Neuronal stem cell (in vitro differentiated cells): ENCODE results near the gene SDF2L1.

Source experiments
- DNase-seq: peaks from one replicate; pipeline ENCODE4 v3.0.0-alpha.2; 2013; ENCODE audit warnings: low spot score
- H2AFZ ChIP-seq: one replicate; pipeline ENCODE4 v1.6.1; 2013; ENCODE audit warnings: mild to moderate bottlenecking, low read length, inconsistent platforms
- H2AK5ac ChIP-seq: 2 replicates; pipeline ENCODE4 v1.6.1; 2013; ENCODE audit warnings: low read depth, mild to moderate bottlenecking, inconsistent platforms, low read length, moderate library complexity, mixed read lengths
- H2BK120ac ChIP-seq: 2 replicates; pipeline ENCODE4 v1.6.1; 2013; ENCODE audit warnings: low read depth, mild to moderate bottlenecking, inconsistent platforms, low read length, moderate library complexity, mixed read lengths
- H2BK12ac ChIP-seq: one replicate; pipeline ENCODE4 v1.6.1; 2013; ENCODE audit warnings: low read length, inconsistent platforms
- H2BK15ac ChIP-seq: 2 replicates; pipeline ENCODE4 v1.6.1; 2013; ENCODE audit warnings: mild to moderate bottlenecking, low read length, inconsistent platforms, mixed read lengths
- H2BK5ac ChIP-seq: one replicate; pipeline ENCODE4 v1.6.1; 2013; ENCODE audit warnings: inconsistent platforms, mild to moderate bottlenecking, low read length, moderate library complexity
- H3K14ac ChIP-seq: one replicate; pipeline ENCODE4 v1.6.1; 2013; ENCODE audit warnings: low read length, inconsistent platforms
- H3K18ac ChIP-seq: 2 replicates; pipeline ENCODE4 v1.6.1; 2013; ENCODE audit warnings: low read length, inconsistent platforms
- H3K23ac ChIP-seq: 2 replicates; pipeline ENCODE4 v1.6.1; 2013; ENCODE audit warnings: low read depth, mild to moderate bottlenecking, mixed read lengths, low read length, inconsistent platforms; ENCODE audit not compliant: poor library complexity
- H3K27ac ChIP-seq: replicated peaks from 3 replicates; pipeline ENCODE4 v1.5.1; 2013; ENCODE audit warnings: low read length, inconsistent platforms
- H3K27me3 ChIP-seq, 3 experiments: 2 replicates each; pipeline ENCODE4 v1.6.1; 2013; ENCODE audit warnings: low read length in 3 of 3, mild to moderate bottlenecking in 2 of 3, inconsistent platforms in 1 of 3, low read depth in 1 of 3, mixed read lengths in 1 of 3, moderate library complexity in 1 of 3; ENCODE audit not compliant: control insufficient read depth in 3 of 3, insufficient read depth in 3 of 3
- H3K36me3 ChIP-seq, 2 donors: replicated peaks in 1 of 2; 2 replicates each; pipeline ENCODE4 v1.6.1; 2013; ENCODE audit warnings: low read length in 2 of 2; ENCODE audit not compliant: control insufficient read depth in 2 of 2, insufficient read depth in 2 of 2
- H3K4ac ChIP-seq: 2 replicates; pipeline ENCODE4 v1.6.1; 2013; ENCODE audit warnings: inconsistent platforms, mild to moderate bottlenecking, low read length, moderate library complexity
- H3K4me1 ChIP-seq, 2 donors: 1 replicate in 1 of 2; 2 replicates in 1 of 2; pipeline ENCODE4 v1.6.1; 2013; ENCODE audit warnings: low read length in 2 of 2, low read depth in 1 of 2; ENCODE audit not compliant: control insufficient read depth in 2 of 2, insufficient read depth in 1 of 2
- H3K4me2 ChIP-seq: one replicate; pipeline ENCODE4 v1.6.1; 2013; ENCODE audit warnings: mild to moderate bottlenecking, low read length, inconsistent platforms; ENCODE audit not compliant: insufficient read depth, poor library complexity, severe bottlenecking
- H3K4me3 ChIP-seq, 2 donors: 2 replicates each; pipeline ENCODE4 v1.5.1; 2013; ENCODE audit warnings: low read length in 2 of 2, mild to moderate bottlenecking in 2 of 2, inconsistent platforms in 1 of 2, moderate library complexity in 1 of 2
- H3K79me1 ChIP-seq: one replicate; pipeline ENCODE4 v1.6.1; 2013; ENCODE audit warnings: low read depth, mild to moderate bottlenecking, inconsistent platforms, low read length, moderate library complexity
- H3K9ac ChIP-seq: one replicate; pipeline ENCODE4 v1.6.1; 2013; ENCODE audit warnings: mild to moderate bottlenecking, low read depth, low read length, inconsistent platforms; ENCODE audit not compliant: poor library complexity
- H3K9me3 ChIP-seq, 2 donors: replicated peaks in 1 of 2; 2 replicates each; pipeline versions ENCODE3 to v1.6.1; 2013; ENCODE audit warnings: low read length in 2 of 2, mild to moderate bottlenecking in 2 of 2, inconsistent platforms in 1 of 2, low read depth in 1 of 2, mixed read lengths in 1 of 2, moderate library complexity in 1 of 2; ENCODE audit not compliant: control insufficient read depth in 2 of 2, insufficient read depth in 1 of 2
- H4K8ac ChIP-seq: one replicate; pipeline ENCODE4 v1.6.1; 2013; ENCODE audit warnings: low read depth, mild to moderate bottlenecking, inconsistent platforms, low read length, moderate library complexity
- H4K91ac ChIP-seq: one replicate; pipeline ENCODE4 v1.6.1; 2013; ENCODE audit warnings: low read length, low read depth, mild to moderate bottlenecking, inconsistent platforms; ENCODE audit not compliant: poor library complexity
- WGBS, 2 donors: extraction: QIAGEN DNeasy Blood & Tissue Kit; methylation state at CpG; one replicate each; pipeline ENCODE4 v1.1.7; 2013; ENCODE audit warnings: missing lambda C conversion rate in 2 of 2, mixed read lengths in 1 of 2; ENCODE audit not compliant: insufficient read length in 2 of 2, insufficient replicate concordance in 1 of 2; ENCODE audit errors: extremely low coverage in 2 of 2; 5-methylcytosine and 5-hydroxymethylcytosine counted together

Gene SDF2L1

GRCh38 chr22:21686193-21686608 is 44.1 kb downstream of the SDF2L1 start:
- H3K9ac ChIP-seq = no peak overlapping the region
- no peak overlapping the region for H3K23ac ChIP-seq
- no peak overlapping the region for H3K4me2 ChIP-seq
- no peak overlapping the region for H4K91ac ChIP-seq
- H2BK15ac ChIP-seq = no peak overlapping the region
- no CpG with 5 or more reads among the region's 8 CpGs for WGBS, 2 donors
- peaks cover 0 to 2% of the 10 kb centered on the region in 2 donors for H3K9me3 ChIP-seq
- no peak overlapping the region for H3K4me3 ChIP-seq
- H3K36me3 ChIP-seq = peaks cover 23 to 85% of the 10 kb centered on the region in 2 donors
- peaks cover 3% of the 10 kb centered on the region for H3K79me1 ChIP-seq
- H2BK120ac ChIP-seq = no peak overlapping the region
- no peak overlapping the region for H2AFZ ChIP-seq
- no peak overlapping the region for H3K27ac ChIP-seq
- peaks cover 0 to under 1% of the 10 kb centered on the region in 2 donors for H3K4me1 ChIP-seq
- DNase-seq = no peak
- H3K18ac ChIP-seq = no peak overlapping the region
- no peaks in the 10 kb centered on the region for H3K27me3 ChIP-seq
- H4K8ac ChIP-seq = no peak overlapping the region
- H2BK12ac ChIP-seq = no peak overlapping the region
- H3K14ac ChIP-seq = no peak overlapping the region
- no peak overlapping the region for H2BK5ac ChIP-seq
- H2AK5ac ChIP-seq = no peak overlapping the region
- H3K4ac ChIP-seq = no peak overlapping the region

DNA sequence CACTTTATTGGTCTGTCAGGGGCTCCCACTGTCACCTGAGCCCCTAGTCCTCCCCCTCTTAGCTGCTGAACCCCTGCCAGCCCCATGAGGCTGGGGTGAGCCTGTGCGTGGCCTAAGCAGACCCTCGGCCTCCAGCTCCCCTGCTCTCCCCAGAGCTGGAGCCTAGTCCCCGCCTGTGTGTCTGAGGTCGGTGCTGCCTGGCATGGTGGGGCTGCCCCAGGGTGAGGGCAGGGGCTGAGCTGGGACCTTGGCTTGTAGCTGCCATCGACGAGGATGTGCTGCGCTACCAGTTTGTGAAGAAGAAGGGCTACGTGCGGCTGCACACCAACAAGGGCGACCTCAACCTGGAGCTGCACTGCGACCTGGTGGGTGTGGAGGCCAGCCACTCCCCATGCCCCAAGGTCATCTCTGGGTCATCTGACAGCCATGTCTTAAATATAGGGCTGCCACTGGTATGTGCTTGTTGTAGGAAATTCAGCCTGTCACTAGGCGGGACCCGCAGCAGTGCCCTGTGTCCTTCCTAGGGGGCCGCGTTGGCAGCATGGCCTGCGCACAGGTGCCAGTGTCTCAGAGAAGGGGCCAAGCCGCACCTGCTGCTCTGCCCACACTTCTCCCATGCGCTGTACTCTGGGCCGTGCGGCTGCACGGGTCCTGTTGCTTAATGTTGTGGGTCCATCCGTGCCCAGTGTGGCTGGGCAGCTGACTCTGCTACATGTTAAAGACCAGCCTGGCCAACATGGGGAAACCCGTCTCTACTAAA is 44.7 kb downstream of the SDF2L1 start:
- no CpG with 5 or more reads among the region's 23 CpGs for WGBS, 2 donors
- Histone ChIP-seq H3K4ac (no peak overlapping the region), H3K36me3 (peaks cover 23 to 84% of the 10 kb centered on the region in 2 donors), H3K4me3 (no peak overlapping the region), H2AFZ (no peak overlapping the region), H2AK5ac (no peak overlapping the region), H3K79me1 (peaks cover 5% of the 10 kb centered on the region), H3K23ac (peak overlapping the region; percentile 73), H3K18ac (peak overlapping the region; percentile 4), H3K4me1 (no peaks in the 10 kb centered on the region), H3K9ac (peak overlapping the region; percentile 44), H3K4me2 (no peak overlapping the region), H2BK120ac (no peak overlapping the region), H3K27ac (no peak overlapping the region), H4K91ac (no peak overlapping the region), H4K8ac (no peak overlapping the region), H3K14ac (no peak overlapping the region), H3K27me3 (no peaks in the 10 kb centered on the region), H2BK5ac (peak overlapping the region; percentile 82), H3K9me3 (peaks cover 0 to 2% of the 10 kb centered on the region in 2 donors), H2BK12ac (no peak overlapping the region), H2BK15ac (no peak overlapping the region)
- no peak for DNase-seq

DNA sequence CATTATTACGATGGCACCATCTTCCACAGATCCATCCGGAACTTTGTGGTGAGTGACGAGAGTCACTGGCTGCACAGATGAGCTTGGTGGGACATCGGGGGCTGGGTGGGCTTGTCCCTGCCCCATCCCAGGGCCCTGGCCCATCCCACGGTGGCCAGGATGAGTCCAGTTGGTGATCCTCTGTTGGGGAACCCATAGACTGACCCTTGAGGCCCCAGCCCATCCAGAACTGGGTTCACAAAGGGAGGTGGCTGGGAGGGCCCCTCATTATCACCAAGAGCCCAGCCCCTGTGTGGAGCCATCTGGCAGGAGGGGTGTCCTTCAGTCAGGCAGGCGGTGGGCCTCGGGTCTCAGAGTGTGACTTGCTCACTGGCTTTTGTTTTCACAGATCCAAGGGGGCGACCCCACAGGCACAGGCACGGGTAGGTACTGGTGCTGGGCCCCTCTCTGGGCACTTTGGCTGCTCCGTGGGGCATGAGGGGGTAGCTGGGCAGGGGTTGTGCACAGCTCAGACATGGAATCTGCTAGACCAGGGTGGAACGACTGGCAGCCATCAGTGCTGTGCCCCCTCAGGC is 45.7 kb downstream of the SDF2L1 start:
- peaks cover 0 to 2% of the 10 kb centered on the region in 2 donors for H3K9me3 ChIP-seq
- H2AK5ac ChIP-seq = no peak overlapping the region
- no peak overlapping the region for H3K27ac ChIP-seq
- peaks cover 5% of the 10 kb centered on the region for H3K79me1 ChIP-seq
- peaks cover 23 to 77% of the 10 kb centered on the region in 2 donors for H3K36me3 ChIP-seq
- no peak for DNase-seq
- no peak overlapping the region for H3K4ac ChIP-seq
- no peak overlapping the region for H2AFZ ChIP-seq
- WGBS, 2 donors = no CpG with 5 or more reads among the region's 11 CpGs
- no peak overlapping the region for H3K18ac ChIP-seq
- H2BK120ac ChIP-seq = no peak overlapping the region
- H3K4me1 ChIP-seq = no peaks in the 10 kb centered on the region
- peak overlapping the region; percentile 10 for H2BK12ac ChIP-seq
- no peak overlapping the region for H4K91ac ChIP-seq
- H3K4me2 ChIP-seq = no peak overlapping the region
- no peak overlapping the region for H2BK5ac ChIP-seq
- no peak overlapping the region for H3K4me3 ChIP-seq
- no peak overlapping the region for H3K9ac ChIP-seq
- H3K27me3 ChIP-seq = no peaks in the 10 kb centered on the region
- H3K23ac ChIP-seq = peak overlapping the region; percentile 73
- peak overlapping the region; percentile 38 for H3K14ac ChIP-seq
- no peak overlapping the region for H2BK15ac ChIP-seq
- no peak overlapping the region for H4K8ac ChIP-seq

GRCh38 chr22:21688341-21688705 is 46.2 kb downstream of the SDF2L1 start:
- Histone ChIP-seq H2AFZ (no peak overlapping the region), H2BK5ac (peak overlapping the region; percentile 82), H3K4ac (no peak overlapping the region), H3K79me1 (peaks cover 6% of the 10 kb centered on the region), H3K4me3 (no peak overlapping the region), H2BK15ac (no peak overlapping the region), H3K36me3 (peaks cover 20 to 77% of the 10 kb centered on the region in 2 donors), H3K4me2 (no peak overlapping the region), H3K14ac (peak overlapping the region; percentile 38), H2BK12ac (no peak overlapping the region), H3K9me3 (peaks cover 0 to 2% of the 10 kb centered on the region in 2 donors), H3K27me3 (no peaks in the 10 kb centered on the region), H3K23ac (peak overlapping the region; percentile 73), H4K8ac (no peak overlapping the region), H3K27ac (no peak overlapping the region), H3K18ac (peak overlapping the region; percentile 48), H3K9ac (peak overlapping the region; percentile 4), H2BK120ac (no peak overlapping the region), H4K91ac (no peak overlapping the region), H2AK5ac (no peak overlapping the region), H3K4me1 (no peaks in the 10 kb centered on the region)
- DNase-seq = no peak
- WGBS, 2 donors = no CpG with 5 or more reads among the region's 6 CpGs
